ENCODE data around the gene IGLL5.
"Not testable (repeated sequence)": the region's sequence is repeated elsewhere in the genome, so short reads cannot be mapped to it uniquely, and the experiment has no call there.

GRCh38 chr22:22906391-22906790, 18.8 kb downstream of the IGLL5 start:
- not testable (repeated sequence) for TF ChIP-seq CTCF, POLR2A (IDR thresholded peaks at IDR 0.05)

All from Peyer's patch (tissue), 4 donors.